NB4 (cell line): Measurements from ENCODE around the gene LPCAT1.
A peak's percentile ranks its signal among the peaks of the same experiment; 100 is the strongest.

ENCODE experiments used
- DNase-seq: peaks from one replicate; pipeline ENCODE4 v3.0.0; 2010; ENCODE audit warnings: low read depth
- H3K4me3 ChIP-seq: one replicate; pipeline ENCODE4 v1.5.1; 2011; ENCODE audit warnings: mild to moderate bottlenecking, low read depth, low read length, moderate library complexity
- CTCF ChIP-seq: IDR thresholded peaks from one replicate; pipeline ENCODE4 v1.5.1; 2012; ENCODE audit warnings: low read depth, low read length
- MYC ChIP-seq: IDR thresholded peaks from 2 replicates; pipeline ENCODE4 v1.6.1; 2011; ENCODE audit warnings: low read depth, low read length
- POLR2A ChIP-seq: IDR thresholded peaks from 2 replicates; pipeline ENCODE4 v1.6.1; 2011; ENCODE audit warnings: mild to moderate bottlenecking; ENCODE audit not compliant: insufficient read length; ENCODE audit errors: extremely low read depth
- TF ChIP-seq, protein P1 (sequence below): IDR thresholded peaks from 2 replicates; pipeline ENCODE4 v1.6.1; 2011; ENCODE audit warnings: low read depth, low read length

The LPCAT1 gene

GRCh38 chr5:1501372-1502045 is 22.3 kb downstream of the LPCAT1 start:
- no peak overlapping the region for H3K4me3 ChIP-seq
- TF ChIP-seq, protein P1, sequence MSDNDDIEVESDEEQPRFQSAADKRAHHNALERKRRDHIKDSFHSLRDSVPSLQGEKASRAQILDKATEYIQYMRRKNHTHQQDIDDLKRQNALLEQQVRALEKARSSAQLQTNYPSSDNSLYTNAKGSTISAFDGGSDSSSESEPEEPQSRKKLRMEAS, result no peak
- no peak for TF ChIP-seq MYC
- TF ChIP-seq POLR2A, result no peak
- TF ChIP-seq CTCF, result no peak
- no peak for DNase-seq

DNA sequence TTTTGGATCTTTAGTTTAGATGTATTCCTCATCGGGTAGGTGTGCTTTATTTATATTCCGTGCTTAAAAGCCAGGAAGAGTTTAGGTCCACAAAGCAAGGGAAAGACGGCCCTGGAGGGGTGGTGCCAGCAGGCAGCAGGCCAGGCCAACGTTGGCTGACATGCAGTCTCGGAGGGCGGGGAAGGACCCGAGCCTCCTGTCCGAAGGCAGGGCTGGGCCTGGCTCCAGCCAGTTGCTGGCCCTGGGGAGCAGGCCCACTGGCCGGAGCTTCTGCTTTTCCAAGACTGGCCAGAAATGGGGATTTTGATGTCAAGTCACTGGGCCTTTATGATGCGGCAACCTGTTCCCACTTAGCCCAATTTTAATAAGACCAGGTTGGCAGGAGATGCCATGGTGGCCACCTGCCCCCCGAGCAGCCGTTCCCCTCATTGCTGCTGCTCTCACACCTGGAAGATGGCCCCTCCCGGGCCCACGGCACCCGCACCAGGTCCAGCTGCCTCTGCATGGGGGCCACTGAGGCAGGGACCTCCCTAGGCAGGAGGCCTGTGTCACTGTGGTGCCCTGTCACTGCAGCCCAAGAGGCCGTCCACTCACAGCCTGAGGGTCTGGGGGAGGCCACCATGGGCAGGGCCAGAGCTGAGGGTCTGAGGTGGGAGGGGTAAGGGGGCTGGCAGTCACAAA is 23.2 kb downstream of the LPCAT1 start:
- DNase-seq, result no peak
- TF ChIP-seq, protein P1, result no peak
- no peak for TF ChIP-seq CTCF
- TF ChIP-seq MYC, result no peak
- no peak for TF ChIP-seq POLR2A
- no peak overlapping the region for H3K4me3 ChIP-seq

DNA sequence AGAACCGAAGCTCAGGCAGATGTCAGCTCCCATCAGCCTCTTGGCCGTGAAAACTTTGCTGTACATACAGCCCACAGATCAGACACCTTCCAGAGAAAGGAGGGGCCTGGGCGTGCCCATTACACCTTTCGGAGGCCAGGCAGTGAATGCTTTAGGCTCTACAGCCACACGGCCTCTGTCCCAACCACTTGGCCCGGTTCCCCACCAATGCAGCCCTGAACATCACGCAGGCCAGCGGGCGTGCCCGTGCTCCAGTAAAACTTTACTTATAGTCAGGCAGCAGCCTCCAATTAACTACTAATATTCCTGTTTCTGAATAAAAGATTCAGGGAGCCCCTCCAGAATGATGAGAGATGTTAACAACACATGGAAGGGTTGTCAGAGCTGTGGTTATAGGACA is 23.9 kb downstream of the LPCAT1 start:
- no peak for DNase-seq
- TF ChIP-seq, protein P1, result no peak
- TF ChIP-seq CTCF (no peak), MYC (no peak), POLR2A (no peak)
- no peak overlapping the region for H3K4me3 ChIP-seq

DNA sequence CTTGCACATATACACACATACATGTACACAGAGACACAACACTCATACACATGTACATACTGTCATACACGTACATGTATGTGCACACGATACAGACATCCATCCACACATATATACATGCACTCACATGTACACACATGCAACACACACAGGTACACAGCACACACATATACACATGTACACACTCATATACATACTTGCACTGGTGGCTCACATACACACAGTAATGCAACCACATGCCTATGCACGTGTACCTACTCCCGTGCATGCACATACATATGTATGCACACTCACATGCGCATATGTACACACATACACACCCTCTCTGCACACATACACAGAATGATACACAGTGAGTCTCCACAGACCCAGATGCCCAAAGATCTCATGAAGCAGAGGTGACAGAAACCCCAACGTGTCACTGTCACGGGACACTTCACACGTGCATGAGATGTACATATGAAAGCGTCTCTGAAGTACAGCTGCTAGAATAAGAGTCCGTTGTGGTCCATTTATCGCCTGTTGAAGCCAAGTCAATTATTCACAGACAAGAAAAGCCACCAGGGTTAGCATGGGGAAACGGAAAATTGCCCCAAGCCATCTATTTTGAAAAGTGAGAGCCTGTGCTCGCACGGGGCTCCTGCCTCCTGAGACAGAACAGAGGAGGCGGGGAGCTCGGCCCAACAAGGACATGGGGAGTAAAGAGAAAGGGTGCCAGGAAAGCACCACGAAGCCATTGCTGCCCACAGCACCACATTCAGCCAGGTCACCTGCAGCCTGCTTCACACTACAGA is 24.9 kb downstream of the LPCAT1 start:
- no peak overlapping the region for H3K4me3 ChIP-seq
- TF ChIP-seq POLR2A (no peak), MYC (no peak), CTCF (no peak)
- TF ChIP-seq, protein P1, result no peak
- DNase-seq, result no peak

DNA sequence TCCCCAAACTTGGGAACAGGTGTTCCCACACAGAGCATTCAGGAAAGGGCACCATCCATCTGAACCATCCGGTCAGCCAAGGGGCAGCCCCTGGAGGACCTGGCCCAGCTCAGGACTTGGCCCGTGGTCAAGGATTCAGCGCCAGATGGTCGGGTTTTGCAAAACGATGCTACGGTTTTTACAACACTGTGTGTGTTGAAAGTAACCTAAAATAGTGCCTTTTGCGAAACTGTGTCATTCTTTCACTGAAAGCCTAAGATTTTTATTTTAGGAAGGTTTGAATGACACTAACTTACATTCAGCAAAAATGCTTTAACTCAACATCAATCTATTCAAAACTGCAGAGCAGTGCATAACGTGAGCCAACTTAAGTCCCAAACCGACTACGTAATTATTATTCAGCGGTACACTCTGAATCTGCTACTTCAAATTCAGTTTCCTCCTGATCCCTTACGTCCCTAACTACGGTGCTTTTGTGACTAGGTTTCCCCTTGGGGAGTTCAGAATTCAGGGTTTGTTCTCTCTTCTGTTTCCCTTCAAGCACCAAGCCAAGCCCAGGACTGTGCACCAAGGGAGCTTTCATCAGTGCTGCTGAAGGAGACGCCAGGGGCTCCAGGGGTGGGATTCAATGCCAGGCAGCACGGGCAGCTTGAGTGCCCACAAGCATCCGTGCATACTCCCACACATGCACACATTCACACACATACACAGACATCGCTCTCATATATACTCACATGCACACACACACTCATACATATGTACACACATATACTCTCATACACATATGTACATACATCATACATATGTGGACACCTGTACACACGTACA is 25.8 kb downstream of the LPCAT1 start:
- no peak overlapping the region for H3K4me3 ChIP-seq
- no peak for TF ChIP-seq CTCF
- no peak for TF ChIP-seq MYC
- TF ChIP-seq POLR2A, result no peak
- TF ChIP-seq, protein P1, result no peak
- DNase-seq, result peak; percentile 64
